ENCODE measurements around the gene SLC6A12.

DNA sequence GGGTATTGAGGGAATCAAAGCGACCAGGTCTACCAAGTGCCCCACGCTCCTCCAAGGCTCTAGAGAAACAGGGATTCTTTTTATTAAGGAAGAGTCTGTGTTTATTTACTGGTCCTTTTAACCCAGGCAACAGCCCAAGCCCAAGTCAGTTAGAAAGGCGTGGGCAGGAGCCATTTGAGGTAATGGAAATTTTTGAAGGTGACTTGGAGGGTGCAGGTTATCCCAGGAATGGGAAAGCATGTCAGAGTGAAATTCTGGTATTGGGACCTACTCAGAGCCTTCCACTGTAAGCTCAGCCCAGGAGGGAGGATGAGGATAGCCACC is 2.9 kb downstream of the SLC6A12 start:
- TF ChIP-seq EZH2 (IDR thresholded peaks at IDR 0.05; ENCODE audit: borderline replicate concordance, low read length), result no peak
- TF ChIP-seq, protein P1, sequence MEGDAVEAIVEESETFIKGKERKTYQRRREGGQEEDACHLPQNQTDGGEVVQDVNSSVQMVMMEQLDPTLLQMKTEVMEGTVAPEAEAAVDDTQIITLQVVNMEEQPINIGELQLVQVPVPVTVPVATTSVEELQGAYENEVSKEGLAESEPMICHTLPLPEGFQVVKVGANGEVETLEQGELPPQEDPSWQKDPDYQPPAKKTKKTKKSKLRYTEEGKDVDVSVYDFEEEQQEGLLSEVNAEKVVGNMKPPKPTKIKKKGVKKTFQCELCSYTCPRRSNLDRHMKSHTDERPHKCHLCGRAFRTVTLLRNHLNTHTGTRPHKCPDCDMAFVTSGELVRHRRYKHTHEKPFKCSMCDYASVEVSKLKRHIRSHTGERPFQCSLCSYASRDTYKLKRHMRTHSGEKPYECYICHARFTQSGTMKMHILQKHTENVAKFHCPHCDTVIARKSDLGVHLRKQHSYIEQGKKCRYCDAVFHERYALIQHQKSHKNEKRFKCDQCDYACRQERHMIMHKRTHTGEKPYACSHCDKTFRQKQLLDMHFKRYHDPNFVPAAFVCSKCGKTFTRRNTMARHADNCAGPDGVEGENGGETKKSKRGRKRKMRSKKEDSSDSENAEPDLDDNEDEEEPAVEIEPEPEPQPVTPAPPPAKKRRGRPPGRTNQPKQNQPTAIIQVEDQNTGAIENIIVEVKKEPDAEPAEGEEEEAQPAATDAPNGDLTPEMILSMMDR (conservative IDR thresholded peaks at IDR 0.05 in 1 of 2, IDR thresholded peaks at IDR 0.05 in 1 of 2; ENCODE audit: extremely low read depth in 1 of 2, insufficient read depth in 1 of 2, low read depth in 1 of 2, low read length in 2 of 2), result no peak

Data from mammary epithelial cell (primary cell).